CD14-positive monocyte (primary cell): ENCODE data around the gene SUCLG1. TPM values are rescaled to one million over a fixed set of nuclear protein-coding genes. Genes with fewer than 3 reads are reported as not detected.

Experiments used
- DNase-seq, 3 donors: peaks; one replicate each; pipeline ENCODE4 v3.0.0-alpha.2; 2011 to 2022
- H2AFZ ChIP-seq: 2 replicates; pipeline ENCODE4 v1.6.0; 2012; ENCODE audit warnings: mild to moderate bottlenecking, low read depth, low read length, inconsistent platforms; ENCODE audit not compliant: insufficient read depth, poor library complexity, severe bottlenecking
- H3K27ac ChIP-seq, 2 donors: 1 replicate in 1 of 2; 2 replicates in 1 of 2; pipeline ENCODE4 v1.5.1; 2012 to 2013; ENCODE audit warnings: low read length in 2 of 2, control low read depth in 1 of 2, inconsistent platforms in 1 of 2, low read depth in 1 of 2, mild to moderate bottlenecking in 1 of 2
- H3K27me3 ChIP-seq, 2 donors: one replicate each; pipeline versions ENCODE4 v1.6.0 to v1.6.1; 2011 to 2013; ENCODE audit warnings: low read length in 2 of 2; ENCODE audit not compliant: control insufficient read depth in 2 of 2, insufficient read depth in 2 of 2
- H3K36me3 ChIP-seq, 2 donors: replicated peaks in 1 of 2; 1 replicate in 1 of 2; 2 replicates in 1 of 2; pipeline versions ENCODE4 v1.5.1 to v1.6.1; 2012 to 2013; ENCODE audit warnings: low read length in 2 of 2, control low read depth in 1 of 2, inconsistent platforms in 1 of 2, mild to moderate bottlenecking in 1 of 2; ENCODE audit not compliant: insufficient read depth in 2 of 2, control insufficient read depth in 1 of 2
- H3K4me1 ChIP-seq, 2 donors: 1 replicate in 1 of 2; 2 replicates in 1 of 2; pipeline versions ENCODE4 v1.5.1 to v1.6.1; 2012 to 2013; ENCODE audit warnings: low read length in 2 of 2, control low read depth in 1 of 2, inconsistent platforms in 1 of 2, mild to moderate bottlenecking in 1 of 2, moderate library complexity in 1 of 2; ENCODE audit not compliant: insufficient read depth in 2 of 2, control insufficient read depth in 1 of 2
- H3K4me2 ChIP-seq: replicated peaks from 2 replicates; pipeline ENCODE3; 2012; ENCODE audit warnings: low read length, moderate library complexity, mild to moderate bottlenecking; ENCODE audit not compliant: poor library complexity, severe bottlenecking; ENCODE audit errors: extremely low read depth
- H3K4me3 ChIP-seq, 3 experiments: fragments of 200-600 bp in 1 of 3; sonication (generic) in 1 of 3; replicated peaks in 1 of 3; 1 replicate in 2 of 3; 2 replicates in 1 of 3; pipeline ENCODE4 v1.5.1; 2011 to 2013; ENCODE audit warnings: low read length in 3 of 3, mild to moderate bottlenecking in 3 of 3, control low read depth in 2 of 3, low read depth in 2 of 3, inconsistent platforms in 1 of 3, moderate library complexity in 1 of 3
- H3K79me2 ChIP-seq: 2 replicates; pipeline ENCODE4 v1.6.0; 2012; ENCODE audit warnings: mild to moderate bottlenecking, control low read depth, inconsistent platforms, low read length, moderate library complexity; ENCODE audit not compliant: insufficient read depth
- H3K9ac ChIP-seq: 2 replicates; pipeline ENCODE4 v1.6.0; 2017; ENCODE audit warnings: low read length, mild to moderate bottlenecking; ENCODE audit not compliant: insufficient read depth, poor library complexity, severe bottlenecking
- H3K9me3 ChIP-seq, 2 donors: replicated peaks in 1 of 2; 1 replicate in 1 of 2; 2 replicates in 1 of 2; pipeline versions ENCODE4 v1.5.1 to v1.6.1; 2012 to 2013; ENCODE audit warnings: low read length in 2 of 2, control low read depth in 1 of 2; ENCODE audit not compliant: control insufficient read depth in 1 of 2, insufficient read depth in 1 of 2
- H4K20me1 ChIP-seq: 2 replicates; pipeline ENCODE4 v1.6.0; 2012; ENCODE audit warnings: mild to moderate bottlenecking, low read length, control low read depth, moderate library complexity; ENCODE audit not compliant: insufficient read depth
- H3K27ac Mint-ChIP-seq, 7 donors: one replicate each; pipeline ENCODE4 v1.8.0; 2020; ENCODE audit warnings: mild to moderate bottlenecking in 7 of 7, mixed read lengths in 7 of 7, moderate library complexity in 6 of 7, inconsistent platforms in 2 of 7
- H3K27me3 Mint-ChIP-seq, 3 donors: one replicate each; pipeline ENCODE4 v1.8.0; 2021 to 2022; ENCODE audit warnings: low read depth in 3 of 3, mild to moderate bottlenecking in 3 of 3, mixed read lengths in 3 of 3, moderate library complexity in 3 of 3, inconsistent platforms in 1 of 3
- H3K36me3 Mint-ChIP-seq, 2 donors: one replicate each; pipeline ENCODE4 v1.8.0; 2020; ENCODE audit warnings: mixed read lengths in 2 of 2, inconsistent platforms in 1 of 2, mild to moderate bottlenecking in 1 of 2
- H3K4me1 Mint-ChIP-seq: one replicate; pipeline ENCODE4 v1.8.0; 2020; ENCODE audit warnings: mild to moderate bottlenecking, mixed read lengths
- H3K4me3 Mint-ChIP-seq, 2 donors: one replicate each; pipeline ENCODE4 v1.8.0; 2020; ENCODE audit warnings: mild to moderate bottlenecking in 2 of 2, mixed read lengths in 2 of 2, moderate library complexity in 1 of 2
- H3K9me3 Mint-ChIP-seq, 7 donors: one replicate each; pipeline ENCODE4 v1.8.0; 2020 to 2022; ENCODE audit warnings: mixed read lengths in 7 of 7, mild to moderate bottlenecking in 6 of 7, moderate library complexity in 6 of 7, inconsistent platforms in 2 of 7
- CTCF ChIP-seq: fragments of 200-600 bp; IDR thresholded peaks from one replicate; pipeline ENCODE4 v1.8.0; 2022; ENCODE audit warnings: antibody characterized with exemption, mild to moderate bottlenecking
- WGBS: methylation state at CpG from one replicate; pipeline ENCODE4 v1.1.5; 2013; ENCODE audit warnings: missing lambda C conversion rate; ENCODE audit not compliant: insufficient coverage; 5-methylcytosine and 5-hydroxymethylcytosine counted together
- intact Hi-C, 2 donors: fragments of 100-400 bp; cut with micrococcal nuclease; formaldehyde crosslinking; loops; one replicate each; pipeline versions ENCODE4 v1.15.0 to v1.15.1; 2023
- polyA plus RNA-seq, 3 donors: library from polyadenylated mRNA; depleted of rRNA in 1 of 3; unstranded in 2 of 3; stranded (reverse) in 1 of 3; fragments of 300-500 nt in 2 of 3; fragments of >200 nt in 1 of 3; fragmentation: Illumina TruSeq in 2 of 3; gene quantifications; 1 replicate in 2 of 3; 2 replicates in 1 of 3; pipeline ENCODE4 v1.2.3, GENCODE V29; 2012 to 2021

Gene SUCLG1
- polyA plus RNA-seq, 3 donors, result 24.9 to 114 (median 98.9) TPM

DNA sequence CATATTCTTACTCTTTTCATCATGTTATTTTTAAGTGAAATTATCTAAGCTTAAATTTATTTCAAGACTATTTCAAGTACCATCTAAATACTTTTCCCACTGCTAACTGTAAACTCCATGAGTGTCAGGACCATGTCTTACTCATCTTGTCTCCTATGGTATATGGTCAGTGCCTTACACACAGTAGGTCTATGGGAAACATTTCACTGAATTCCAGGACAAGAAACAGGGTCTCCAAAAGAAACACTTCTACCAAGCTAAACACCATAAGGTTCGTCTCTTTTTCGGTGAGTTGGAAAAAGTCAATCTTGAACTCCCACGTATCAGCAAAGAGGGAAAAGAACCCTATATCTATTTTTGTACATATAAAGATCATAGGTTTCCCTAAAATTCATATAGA, 6.5 kb downstream of the SUCLG1 start:
- peaks cover 53% of the 10 kb centered on the region for H4K20me1 ChIP-seq
- H3K9me3 Mint-ChIP-seq, result peaks cover 0 to 3% (median 0%) of the 10 kb centered on the region in 7 donors
- WGBS, result no CpG with 5 or more reads among the region's 3 CpGs
- no peaks in the 10 kb centered on the region for H3K27me3 ChIP-seq
- no peaks in the 10 kb centered on the region for H3K9me3 ChIP-seq
- H3K9ac ChIP-seq, result no peak overlapping the region
- peaks cover 17 to 30% of the 10 kb centered on the region in 2 donors for H3K4me1 ChIP-seq
- H3K4me1 Mint-ChIP-seq, result peaks cover 40% of the 10 kb centered on the region
- H3K27me3 Mint-ChIP-seq, result no peaks in the 10 kb centered on the region
- peaks cover 85% of the 10 kb centered on the region for H3K79me2 ChIP-seq
- no peak for DNase-seq
- TF ChIP-seq CTCF, result no peak
- no peak overlapping the region for H3K27ac ChIP-seq
- peaks cover 5 to 23% of the 10 kb centered on the region in 2 donors for H3K36me3 ChIP-seq
- peaks cover 14 to 17% of the 10 kb centered on the region in 2 donors for H3K36me3 Mint-ChIP-seq
- no peak overlapping the region for H2AFZ ChIP-seq
- no peak overlapping the region for H3K4me3 ChIP-seq
- intact Hi-C loops, result no loop called here
- H3K27ac Mint-ChIP-seq, result no peak overlapping the region
- H3K4me3 Mint-ChIP-seq, result no peak overlapping the region
- H3K4me2 ChIP-seq, result no peak overlapping the region

DNA sequence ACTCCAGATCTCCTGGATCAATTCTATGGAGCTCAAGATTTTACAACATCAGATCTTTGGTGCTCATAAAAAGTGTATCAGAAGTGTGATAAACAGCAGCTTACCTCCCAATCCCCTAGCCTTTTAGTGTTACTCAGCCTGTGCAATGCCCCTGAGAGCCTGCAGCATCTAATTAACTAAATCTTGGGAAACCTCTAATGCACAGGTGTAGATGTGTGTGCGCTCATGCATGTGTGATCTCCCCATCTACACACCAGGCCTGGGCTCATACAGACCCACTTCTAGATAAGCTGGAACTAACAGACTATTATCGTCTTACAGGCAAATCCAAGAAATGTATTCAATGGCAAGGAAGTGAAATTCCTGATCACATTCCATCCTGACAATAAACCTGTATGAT, 7.5 kb downstream of the SUCLG1 start:
- no peaks in the 10 kb centered on the region for H3K27me3 Mint-ChIP-seq
- TF ChIP-seq CTCF, result no peak
- peaks cover 20 to 25% of the 10 kb centered on the region in 2 donors for H3K36me3 Mint-ChIP-seq
- Histone ChIP-seq H3K79me2 (peaks cover 75% of the 10 kb centered on the region), H3K4me2 (no peak overlapping the region), H2AFZ (no peak overlapping the region), H3K36me3 (peaks cover 5 to 33% of the 10 kb centered on the region in 2 donors), H4K20me1 (peaks cover 53% of the 10 kb centered on the region), H3K27me3 (no peaks in the 10 kb centered on the region), H3K4me1 (peaks cover 12 to 22% of the 10 kb centered on the region in 2 donors), H3K27ac (peak overlapping the region in 1 of 2 donors; percentile 69), H3K9me3 (no peaks in the 10 kb centered on the region), H3K4me3 (no peak overlapping the region), H3K9ac (no peak overlapping the region)
- intact Hi-C loops, result no loop called here
- no peak for DNase-seq
- peaks cover 0 to 3% (median 0%) of the 10 kb centered on the region in 7 donors for H3K9me3 Mint-ChIP-seq
- H3K27ac Mint-ChIP-seq, result peak overlapping the region in 2 of 7 donors; percentile 6 to 38
- H3K4me1 Mint-ChIP-seq, result peaks cover 29% of the 10 kb centered on the region
- H3K4me3 Mint-ChIP-seq, result no peak overlapping the region
- WGBS, result no CpG with 5 or more reads among the region's 2 CpGs
